GM23338 (cell line): ENCODE data around the gene FRMD4A.
"Not testable (repeated sequence)": the region's sequence is repeated elsewhere in the genome, so short reads cannot be mapped to it uniquely, and the experiment has no call there.

ENCODE experiments used
- CTCF ChIP-seq, 2 experiments: fragments of 200-600 bp in 1 of 2; sonication (generic) in 1 of 2; conservative IDR thresholded peaks; 2 replicates each; pipeline versions ENCODE4 v1.5.1 to v1.6.1; 2016 to 2017; ENCODE audit warnings: antibody characterized with exemption in 2 of 2, low read depth in 2 of 2, mild to moderate bottlenecking in 2 of 2, moderate library complexity in 1 of 2
- EZH2 ChIP-seq: fragments of 200-600 bp; sonication (generic); IDR thresholded peaks from one replicate; pipeline ENCODE4 v1.8.0; 2017; ENCODE audit warnings: antibody characterized with exemption, mild to moderate bottlenecking, low read depth; ENCODE audit not compliant: unreplicated experiment
- EZH2phosphoT487 ChIP-seq: fragments of 200-600 bp; sonication (generic); IDR thresholded peaks from one replicate; pipeline ENCODE4 v1.8.1; 2018; ENCODE audit warnings: antibody characterized with exemption; ENCODE audit not compliant: unreplicated experiment
- JUNB ChIP-seq: IDR thresholded peaks from one replicate; pipeline ENCODE4 v1.6.1; 2016; ENCODE audit warnings: antibody characterized with exemption; ENCODE audit not compliant: unreplicated experiment
- POLR2AphosphoS5 ChIP-seq: IDR thresholded peaks from 2 replicates; pipeline ENCODE4 v1.6.1; 2016; ENCODE audit warnings: antibody characterized with exemption, low read depth

GRCh38 chr10:14135196-14135595 lies 195.5 kb downstream of the FRMD4A start:
- not testable (repeated sequence) for TF ChIP-seq CTCF (conservative IDR thresholded peaks at IDR 0.05; ENCODE audit: low read depth in 2 of 2); POLR2AphosphoS5; EZH2; EZH2phosphoT487; JUNB
